GM21360 (cell line): ENCODE measurements around the gene BCAS1.

ENCODE experiments used
- ATAC-seq: cut with Tn5 transposase; IDR thresholded peaks from one replicate; pipeline ENCODE4 v1.9.1; 2021; ENCODE audit warnings: mild to moderate bottlenecking, moderate library complexity; ENCODE audit not compliant: unreplicated experiment

Gene BCAS1

GRCh38 chr20:54070187-54070987 lies at the start of gene BCAS1:
TSS of gene BCAS1 (minus strand) at chr20:54070594. CDS start at chr20:54058718, 11,876 bp downstream.
- ATAC-seq, result no peak

DNA sequence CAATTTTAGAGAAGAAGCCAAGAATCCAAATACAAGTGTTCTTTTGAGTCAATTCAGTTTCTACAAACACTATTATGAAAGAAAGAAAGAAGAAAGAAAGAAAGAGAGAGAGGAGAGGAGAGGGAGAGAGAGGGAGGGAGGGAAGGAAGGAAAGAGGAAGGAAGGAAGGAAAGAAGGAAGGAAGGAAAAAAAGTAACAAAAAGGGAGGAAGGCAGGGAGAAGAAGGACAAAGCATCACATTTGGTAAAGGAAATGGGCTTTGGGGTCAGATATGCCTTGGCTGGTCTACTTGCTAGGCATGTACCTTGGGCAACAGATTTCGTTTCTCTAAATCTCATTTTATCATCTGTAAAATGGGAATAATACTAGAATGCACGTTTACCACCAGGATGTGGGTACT lies 49.4 kb upstream of the BCAS1 start:
- ATAC-seq, result no peak

- ATAC-seq, result no peak
These were observed 48.0 kb upstream of the BCAS1 start for GRCh38 chr20:54118220-54119001.

DNA sequence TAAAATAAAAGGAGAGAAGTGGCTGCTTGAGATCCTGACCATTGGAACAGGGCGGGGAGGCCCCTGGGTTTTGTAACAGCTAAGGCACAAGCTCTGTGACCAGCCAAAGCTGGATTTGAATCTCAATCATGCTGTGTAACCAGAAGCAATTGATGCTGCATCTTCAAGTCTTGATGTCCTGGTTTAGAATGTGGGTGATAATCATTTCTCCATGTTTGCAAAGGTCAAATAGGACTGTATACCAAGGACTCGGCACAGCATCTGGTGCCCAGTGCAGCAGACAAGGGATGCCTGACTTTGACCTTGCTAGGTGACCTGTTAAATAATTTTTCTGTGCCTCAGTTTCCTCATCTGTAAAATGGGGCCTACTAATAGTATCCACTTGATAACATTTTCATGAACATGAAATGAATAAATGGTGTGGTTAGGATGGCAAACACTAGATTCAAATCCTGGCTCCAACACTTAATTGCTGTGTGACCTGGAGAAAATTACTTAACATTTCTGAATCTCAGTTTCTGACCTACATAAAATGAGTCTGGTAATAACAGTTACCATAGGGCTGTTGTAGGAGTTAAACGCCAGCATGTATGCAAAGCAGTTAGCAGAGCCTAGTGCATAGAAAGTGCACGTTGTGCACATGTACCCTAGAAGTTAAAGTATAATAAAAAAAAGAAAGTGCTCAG lies 46.3 kb upstream of the BCAS1 start:
- ATAC-seq, result no peak

DNA sequence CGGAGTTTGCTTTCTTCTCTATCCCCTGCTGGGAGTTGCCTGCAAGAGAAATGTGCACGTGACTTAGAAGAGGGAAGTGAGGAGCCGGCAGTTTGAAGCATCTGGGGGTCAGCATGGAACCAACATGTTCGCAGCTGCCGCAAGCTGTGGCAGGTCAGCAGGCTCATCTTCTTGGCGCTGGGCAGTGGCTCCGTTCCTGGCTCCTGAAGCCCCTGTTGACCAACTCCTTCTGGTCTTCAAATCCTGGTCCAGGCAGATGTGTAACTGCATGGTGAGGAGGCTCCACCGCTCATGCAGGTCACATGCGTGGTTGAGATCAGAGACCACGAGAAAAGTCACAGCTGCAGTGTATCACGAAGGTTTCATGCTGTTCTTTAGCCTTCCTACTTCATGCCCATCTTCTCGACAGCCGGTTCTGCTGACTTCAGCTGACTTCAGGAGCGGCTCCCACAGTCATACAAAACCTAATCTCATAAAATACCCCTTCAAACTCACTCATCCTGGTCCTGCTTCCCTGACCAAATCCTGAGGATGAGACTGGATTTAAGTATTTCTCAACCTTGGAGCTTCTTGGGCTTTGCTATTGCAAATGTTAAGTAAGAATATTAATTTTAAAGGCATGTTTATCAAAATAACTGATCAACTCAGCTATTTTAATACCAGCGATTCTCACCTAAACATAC lies 44.9 kb upstream of the BCAS1 start:
- ATAC-seq, result no peak

GRCh38 chr20:54114109-54114508 lies 43.7 kb upstream of the BCAS1 start:
- no peak for ATAC-seq

DNA sequence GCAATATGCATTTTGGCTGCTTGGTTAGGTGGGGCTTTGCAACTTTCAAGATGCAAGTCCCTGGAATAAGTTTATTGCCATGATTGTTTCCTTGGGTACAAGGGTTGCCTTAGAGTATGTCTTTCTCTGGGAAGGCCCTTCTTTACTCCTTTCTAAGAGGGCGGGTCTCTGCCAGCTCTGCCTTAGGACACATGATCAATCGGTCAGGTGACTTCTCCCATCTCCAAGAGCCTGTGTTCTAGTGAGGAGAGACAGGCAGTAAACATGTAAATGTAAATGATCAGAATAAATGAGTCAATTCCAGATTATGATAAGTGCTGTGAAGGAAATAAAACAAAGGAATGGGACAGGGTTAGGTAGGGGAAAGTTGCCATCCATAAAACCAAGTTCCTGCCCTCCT lies 43.2 kb upstream of the BCAS1 start:
- ATAC-seq, result no peak

DNA sequence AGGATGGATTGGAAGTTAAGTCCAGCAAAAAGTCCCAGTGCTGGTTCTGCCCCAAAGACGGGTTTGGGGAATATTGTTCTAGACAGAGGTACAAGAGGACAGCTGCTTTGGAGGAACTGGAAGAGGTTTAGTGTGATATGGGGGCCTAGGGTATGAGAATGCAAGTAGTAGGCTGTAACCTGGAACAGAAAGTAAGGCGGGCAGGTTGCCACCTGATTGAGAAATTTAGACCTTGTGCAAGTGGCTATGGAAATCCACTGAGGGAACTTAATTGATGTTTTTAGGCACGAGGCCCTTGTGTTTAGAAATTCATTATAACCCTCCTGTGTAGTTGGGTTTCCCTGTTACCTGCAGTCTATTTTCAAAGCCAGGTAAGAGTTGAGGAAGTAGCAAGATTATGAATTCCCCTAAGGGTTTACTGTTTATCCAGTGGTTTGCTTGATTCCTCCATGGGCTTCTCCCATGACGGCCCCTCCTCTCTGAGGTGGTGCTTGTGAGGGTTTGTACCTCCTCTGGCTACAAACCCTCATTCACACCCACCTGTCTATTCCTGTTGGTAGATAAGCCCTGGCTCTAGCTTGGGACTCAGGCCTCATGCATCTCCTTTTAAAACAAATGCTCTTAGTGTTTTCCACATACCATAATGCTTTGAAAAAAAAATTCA lies 42.0 kb upstream of the BCAS1 start:
- ATAC-seq, result no peak

DNA sequence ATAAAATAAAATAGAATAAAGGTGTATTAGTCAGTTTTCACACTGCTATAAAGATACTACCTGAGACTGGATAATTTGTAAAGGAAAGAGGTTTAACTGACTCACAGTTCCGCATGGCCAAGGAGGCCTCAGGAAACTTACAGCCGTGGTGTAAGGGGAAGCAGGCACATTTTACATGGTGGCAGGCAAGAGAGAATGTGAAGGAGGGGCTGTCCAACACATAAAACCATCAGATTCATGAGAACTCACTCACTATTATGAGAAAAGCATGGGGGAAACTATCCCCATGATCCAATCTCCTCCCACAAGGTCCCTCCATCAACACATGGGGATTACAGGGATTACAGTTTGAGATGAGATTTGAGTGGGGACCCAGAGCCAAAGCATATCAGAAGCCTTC lies 41.1 kb upstream of the BCAS1 start:
- no peak for ATAC-seq

GRCh38 chr20:54110457-54110856 lies 40.1 kb upstream of the BCAS1 start:
- ATAC-seq, result no peak

DNA sequence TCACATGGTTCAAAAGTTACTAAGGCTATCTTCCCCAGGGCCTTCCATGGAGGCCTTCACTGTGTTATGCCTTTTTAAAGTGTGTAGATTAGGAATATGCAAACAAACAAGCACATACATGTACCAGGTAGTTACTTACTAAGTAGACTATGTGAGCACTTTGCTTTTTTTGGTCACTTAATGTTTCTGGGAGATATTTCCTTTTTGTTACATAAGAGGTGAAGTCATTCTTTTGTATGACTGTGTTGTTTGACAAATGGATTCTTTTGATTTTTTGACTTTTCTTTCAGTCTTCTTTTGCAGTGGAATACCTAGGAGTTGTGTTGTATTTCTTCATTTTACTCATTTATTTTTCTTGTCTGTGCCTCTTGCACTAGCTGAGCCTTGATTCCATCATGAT lies 39.6 kb upstream of the BCAS1 start:
- no peak for ATAC-seq

DNA sequence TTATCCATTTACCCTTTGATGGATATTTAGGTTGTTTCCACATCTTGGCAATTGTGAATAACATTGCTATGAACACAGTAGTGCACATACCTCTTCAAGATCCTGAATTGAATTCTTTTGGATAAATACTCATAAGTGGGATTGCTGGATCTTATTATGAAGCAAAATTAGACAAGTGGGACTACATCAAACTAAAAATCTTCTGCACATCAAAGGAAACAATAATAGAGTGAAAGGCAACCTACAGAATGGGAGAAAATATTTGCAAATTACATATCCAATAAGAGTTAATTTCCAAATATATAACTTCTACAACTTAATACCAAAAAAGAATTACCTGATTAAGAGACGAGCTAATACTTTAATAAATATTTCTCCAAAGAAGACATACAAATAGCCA lies 38.4 kb upstream of the BCAS1 start:
- no peak for ATAC-seq

DNA sequence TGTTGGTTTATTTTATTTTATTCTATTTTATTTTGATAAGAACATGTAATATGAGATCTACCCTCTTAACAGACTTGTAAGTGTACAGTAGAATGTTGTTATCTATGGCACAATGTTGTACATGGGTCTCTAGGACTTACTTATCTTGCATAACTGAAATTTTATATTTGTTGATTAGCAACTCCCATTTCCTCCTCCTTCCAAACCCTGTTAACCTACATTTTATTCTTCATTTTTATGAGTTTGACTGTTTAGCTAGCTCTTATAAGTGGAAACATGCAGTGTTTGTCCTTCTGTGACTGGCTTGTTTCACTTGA lies 37.9 kb upstream of the BCAS1 start:
- ATAC-seq, result no peak

DNA sequence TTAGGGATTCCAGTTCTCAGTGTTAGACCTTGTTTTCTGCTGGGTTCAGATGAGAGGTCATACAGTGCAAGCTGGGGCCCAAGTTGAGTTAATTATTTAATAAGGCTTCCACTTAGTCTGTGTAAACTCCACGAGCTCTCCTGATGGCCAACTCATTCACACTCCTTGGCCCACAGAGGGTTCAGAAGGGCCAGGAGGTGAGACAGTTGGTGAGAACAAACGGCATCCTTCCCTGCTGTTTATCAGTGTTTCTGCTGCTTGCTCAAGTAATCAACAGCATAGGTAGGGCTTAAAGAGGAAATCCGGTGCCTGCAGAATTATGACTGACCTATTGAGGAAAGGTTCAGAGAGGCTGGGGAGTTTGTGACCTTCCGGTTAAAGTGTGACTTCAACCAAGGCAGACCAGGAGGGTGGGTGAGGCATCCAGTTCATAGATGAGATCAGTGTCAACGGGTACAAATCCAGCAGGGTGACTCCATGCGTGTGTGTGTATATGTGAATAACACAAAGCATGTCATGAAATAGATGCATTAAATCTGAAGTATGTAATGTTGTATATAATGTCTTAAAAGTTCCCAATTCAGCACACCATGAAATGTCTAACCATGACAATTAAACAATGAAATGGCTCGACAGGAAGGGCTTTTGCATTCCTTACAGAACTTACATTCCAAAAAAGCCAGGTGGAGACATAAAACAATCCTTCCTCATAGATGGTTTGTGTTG lies 37.4 kb upstream of the BCAS1 start:
- no peak for ATAC-seq

DNA sequence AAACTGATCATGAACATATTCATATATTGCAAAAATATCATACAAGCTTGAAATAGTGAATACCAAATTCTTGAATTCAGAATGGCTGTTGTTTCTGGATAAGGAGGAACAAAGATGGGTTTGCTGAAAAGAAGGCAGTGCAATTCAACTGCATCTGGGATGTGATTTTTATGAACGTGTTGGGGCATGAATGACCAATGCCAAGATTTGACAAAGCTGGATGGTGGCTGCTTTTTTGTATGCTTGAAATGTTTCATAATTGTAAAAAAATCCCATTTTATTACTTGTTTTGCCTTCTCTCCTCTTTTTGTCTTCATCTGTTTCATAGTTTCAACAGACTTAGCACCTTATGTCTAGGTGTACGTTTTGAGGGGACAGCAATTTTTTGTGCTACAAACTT lies 36.8 kb upstream of the BCAS1 start:
- no peak for ATAC-seq

DNA sequence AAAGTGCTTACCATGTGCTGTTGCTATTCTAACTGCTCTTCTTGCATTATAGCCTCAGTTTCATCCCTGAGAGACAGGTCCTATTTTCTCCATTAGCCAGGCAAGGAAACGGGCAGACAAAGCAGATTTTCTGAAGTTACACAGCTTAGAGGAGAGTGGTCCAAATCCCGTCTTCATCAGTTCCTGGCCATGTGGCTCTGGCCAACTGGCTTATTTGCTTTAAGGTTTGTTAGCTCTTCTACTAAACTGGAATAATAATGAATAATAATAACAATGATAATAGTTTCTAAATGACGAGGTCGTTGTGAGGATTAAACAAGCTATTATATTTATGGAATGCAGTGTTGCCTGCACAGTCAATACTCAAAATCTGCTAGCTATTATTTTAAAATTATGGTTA lies 35.8 kb upstream of the BCAS1 start:
- no peak for ATAC-seq

- no peak for ATAC-seq
These were observed 35.3 kb upstream of the BCAS1 start for GRCh38 chr20:54105653-54106052.

DNA sequence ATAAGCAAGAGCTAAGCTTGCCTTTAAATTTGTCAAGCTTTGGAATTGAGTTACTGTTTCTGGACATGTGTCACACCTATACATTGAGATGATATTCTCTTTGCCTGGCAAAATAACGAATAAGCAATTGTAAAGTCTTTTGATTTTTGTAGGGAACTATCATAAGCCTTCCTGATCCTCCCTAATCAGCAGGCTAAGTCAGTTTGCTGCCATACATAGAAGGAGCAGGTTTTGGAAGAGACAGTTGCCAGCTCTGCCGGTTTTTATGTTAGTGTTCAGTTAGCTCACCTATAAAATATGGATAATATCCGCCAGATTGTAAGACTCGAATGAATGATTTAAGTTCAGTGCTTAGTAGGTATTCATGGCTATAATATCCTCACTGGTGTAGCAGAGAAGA lies 34.4 kb upstream of the BCAS1 start:
- ATAC-seq, result no peak

- no peak for ATAC-seq
These were observed 33.6 kb upstream of the BCAS1 start for GRCh38 chr20:54103762-54104600.
